ENCODE data around the gene RCVRN. TPM values are rescaled to one million over a fixed set of nuclear protein-coding genes. Genes with fewer than 3 reads are reported as not detected.

RCVRN gene
- polyA plus RNA-seq, 3 donors: 0.10 to 1.5 (median 0.56) TPM

DNA sequence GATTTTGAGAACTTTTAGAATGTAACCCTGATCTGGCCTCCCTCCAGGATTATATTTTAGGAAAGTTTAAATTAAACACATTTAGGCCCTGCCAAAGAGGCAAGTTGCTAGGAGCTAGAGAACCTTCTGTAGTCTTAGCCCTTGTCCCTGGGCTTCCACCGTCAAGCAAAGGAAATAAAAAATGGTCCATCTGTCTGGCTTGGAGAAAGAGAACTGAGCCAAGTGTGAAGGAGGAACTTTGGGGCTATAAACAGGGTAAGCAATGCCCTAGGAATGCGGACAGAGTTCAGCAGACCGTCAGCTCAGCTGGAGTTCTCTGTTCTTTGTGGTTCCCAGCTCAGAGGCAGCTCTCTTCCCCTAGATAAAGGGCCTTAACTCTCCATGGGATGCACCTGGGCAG is 29.6 kb downstream of the RCVRN start:
- no peak overlapping the region for H3K27ac ChIP-seq (ENCODE audit: low read depth, low read length)
- 20 to 40% (median 27%) methylated on average over 3 of the region's 3 CpGs for WGBS, 3 donors

DNA sequence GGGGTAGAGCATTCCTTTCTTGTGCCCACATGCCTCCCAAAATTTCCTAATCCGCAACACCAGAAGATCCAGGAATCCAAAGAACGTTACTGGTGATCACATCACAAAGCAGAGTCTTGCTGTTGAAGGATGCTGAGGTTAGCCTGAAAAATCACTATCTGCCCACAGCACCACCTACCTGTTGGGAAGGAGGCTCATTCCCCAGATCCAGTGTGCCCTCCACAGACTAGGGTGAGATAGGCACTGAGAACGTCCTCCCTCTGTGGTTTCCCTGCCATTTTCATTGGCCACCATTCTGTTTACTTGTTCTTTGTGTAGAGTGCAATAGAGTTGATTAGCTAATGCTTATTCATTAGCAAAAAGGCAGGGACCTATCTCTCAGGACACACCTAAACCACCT is 30.3 kb downstream of the RCVRN start:
- no peak overlapping the region for H3K27ac ChIP-seq (ENCODE audit: low read depth, low read length)
- 54 to 80% (median 78%) methylated on average over 3 of the region's 3 CpGs for WGBS, 3 donors

DNA sequence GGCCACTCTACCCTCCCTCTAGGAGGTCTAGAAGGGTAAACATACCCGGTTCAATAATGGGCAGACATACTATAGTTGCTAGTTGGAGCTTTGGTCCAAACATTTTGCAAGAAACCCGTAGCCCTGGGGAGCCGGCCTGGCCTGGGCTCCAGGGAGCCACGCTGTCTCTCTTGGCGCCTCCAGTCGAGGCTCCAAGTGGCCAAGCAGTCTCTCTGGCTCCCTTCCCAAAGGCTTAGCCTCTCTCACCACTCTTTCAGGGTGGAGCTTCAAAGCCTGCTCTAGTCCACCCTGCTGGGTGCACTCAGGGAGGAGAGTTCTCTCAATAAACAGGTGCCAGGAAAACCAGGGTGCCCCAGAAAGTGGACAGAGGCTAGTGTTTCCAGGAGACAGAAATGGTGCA is 32.2 kb downstream of the RCVRN start:
- no peak overlapping the region for H3K27ac ChIP-seq (ENCODE audit: low read depth, low read length)
- 70 to 72% (median 71%) methylated on average over 6 of the region's 6 CpGs for WGBS, 3 donors

DNA sequence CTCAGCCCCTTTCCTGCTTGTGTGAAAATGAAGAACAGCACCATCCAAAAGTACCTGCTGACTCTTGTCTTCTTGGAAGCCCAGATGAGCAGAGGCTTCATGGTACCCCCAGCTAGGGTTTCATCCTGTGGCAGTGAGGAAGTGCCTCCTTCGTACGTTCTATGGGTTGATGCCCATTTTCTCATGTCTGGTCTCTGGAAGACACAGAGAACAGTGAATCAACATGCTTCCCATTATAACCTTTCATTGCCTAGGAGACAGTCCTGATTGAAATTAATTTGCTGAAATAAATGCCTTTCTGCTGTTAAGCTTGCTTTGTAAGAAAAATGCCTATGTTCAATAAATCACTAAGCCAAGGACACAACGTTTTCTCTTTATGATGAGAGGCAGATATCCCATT is 36.5 kb downstream of the RCVRN start:
- 53 to 75% (median 71%) methylated on average over 3 of the region's 3 CpGs for WGBS, 3 donors

DNA sequence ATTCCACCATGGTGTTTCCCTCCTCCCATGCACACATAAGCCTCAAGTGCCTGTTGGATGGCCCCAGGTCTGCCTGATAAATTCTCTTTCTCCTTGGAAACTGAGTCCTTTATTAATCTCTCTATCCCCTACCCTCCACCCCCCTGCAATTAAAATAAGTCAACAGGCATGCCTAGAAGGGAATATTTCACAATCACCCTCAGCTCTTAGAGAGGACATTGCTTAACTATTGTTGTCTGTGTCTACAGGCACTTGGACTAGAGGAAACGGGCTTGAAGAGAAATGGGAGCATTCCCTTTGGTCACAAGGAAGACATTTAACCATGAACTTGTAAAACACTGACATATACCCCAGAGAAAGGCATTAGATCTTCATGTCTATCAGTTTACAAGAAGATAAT is 39.5 kb downstream of the RCVRN start:
- H3K27ac ChIP-seq (ENCODE audit: low read depth, low read length): no peak overlapping the region
- 28 to 45% (median 39%) methylated on average over 1 of the region's 1 CpG for WGBS, 3 donors

More for the DNA sequence above, 36.5 kb downstream of the RCVRN start:
- H3K27ac ChIP-seq (ENCODE audit: low read depth, low read length): no peak overlapping the region

DNA sequence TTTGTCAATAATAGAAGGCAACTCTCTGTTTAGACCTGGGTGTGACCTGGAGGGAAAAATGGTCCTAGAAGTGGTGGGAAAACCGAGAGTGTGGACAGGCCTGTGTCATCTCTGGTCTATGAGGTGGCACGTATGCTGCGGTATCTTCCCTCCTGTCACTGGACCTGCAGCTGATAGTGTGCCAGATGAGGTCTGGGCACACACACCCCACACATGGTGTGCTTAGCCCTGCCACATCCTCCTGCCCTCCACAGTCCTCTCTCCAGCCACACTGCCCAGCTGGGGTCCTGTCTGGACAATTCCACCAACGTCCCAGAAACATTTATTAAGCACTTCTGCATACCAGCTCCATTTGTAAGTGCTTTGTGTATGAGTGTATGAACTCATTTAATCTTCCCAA is 42.1 kb downstream of the RCVRN start:
- WGBS, 3 donors: 64 to 83% (median 78%) methylated on average over 4 of the region's 4 CpGs
- H3K27ac ChIP-seq (ENCODE audit: low read depth, low read length): no peak overlapping the region

DNA sequence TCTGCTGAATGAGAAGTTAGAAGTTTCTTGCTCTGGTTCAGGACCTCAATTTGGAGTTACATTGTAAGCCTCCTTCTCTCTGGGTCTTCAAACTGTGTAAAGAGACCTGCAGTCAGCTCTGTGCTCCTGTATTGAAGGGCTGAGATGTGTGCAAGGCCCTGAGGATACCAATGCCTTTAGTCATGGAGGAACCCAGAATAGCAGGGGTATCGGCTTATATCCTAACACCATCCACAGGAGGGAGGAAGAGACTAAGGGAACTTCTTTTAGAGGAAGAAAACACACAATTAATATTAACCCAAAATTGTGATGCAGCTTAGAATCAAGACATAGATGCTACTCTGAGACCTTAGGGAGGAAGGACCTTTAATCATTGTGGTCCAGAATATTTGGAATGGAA is 42.9 kb downstream of the RCVRN start:
- 68 to 87% (median 80%) methylated on average over 1 of the region's 1 CpG for WGBS, 3 donors
- no peak overlapping the region for H3K27ac ChIP-seq (ENCODE audit: low read depth, low read length)

DNA sequence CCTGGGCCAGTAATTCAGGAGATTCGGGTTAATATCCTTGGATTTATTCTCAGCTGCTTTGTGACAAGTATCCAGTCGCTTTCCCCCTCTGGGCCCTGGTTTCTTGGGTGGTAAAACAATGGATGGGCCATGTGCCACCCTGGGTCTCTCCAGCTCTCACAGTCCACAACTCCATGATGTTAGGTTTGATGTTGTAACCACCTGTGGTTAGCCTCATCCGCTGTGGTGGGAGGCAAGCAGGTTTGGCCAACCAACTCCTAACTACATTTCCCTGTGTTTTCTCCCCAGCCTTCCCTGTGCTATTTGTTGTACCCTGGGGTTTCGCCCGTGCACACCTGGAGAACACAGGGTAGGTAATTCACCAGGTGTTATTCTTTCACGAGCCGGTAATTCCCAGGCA is 44.2 kb downstream of the RCVRN start:
- 63 to 86% (median 85%) methylated on average over 7 of the region's 7 CpGs for WGBS, 3 donors
- H3K27ac ChIP-seq (ENCODE audit: low read depth, low read length): no peak overlapping the region

DNA sequence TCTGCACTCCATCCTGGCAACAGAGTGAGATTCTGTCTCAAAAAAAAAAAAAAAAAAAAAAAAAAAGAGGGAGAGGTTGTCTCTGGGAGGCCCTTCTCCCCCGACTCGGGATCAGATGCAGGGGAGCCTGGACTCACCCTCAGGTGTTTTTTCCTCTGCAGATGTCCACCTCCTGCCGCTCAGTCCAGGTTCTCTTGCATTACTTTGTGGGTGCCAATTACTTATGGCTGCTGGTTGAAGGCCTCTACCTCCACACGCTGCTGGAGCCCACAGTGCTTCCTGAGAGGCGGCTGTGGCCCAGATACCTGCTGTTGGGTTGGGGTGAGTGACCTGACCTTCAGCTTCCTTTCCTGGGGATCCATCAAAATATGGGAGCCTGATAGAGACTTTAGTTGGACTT is 45.3 kb downstream of the RCVRN start:
- no peak overlapping the region for H3K27ac ChIP-seq (ENCODE audit: low read depth, low read length)
- 75 to 91% (median 91%) methylated on average over 5 of the region's 5 CpGs for WGBS, 3 donors

DNA sequence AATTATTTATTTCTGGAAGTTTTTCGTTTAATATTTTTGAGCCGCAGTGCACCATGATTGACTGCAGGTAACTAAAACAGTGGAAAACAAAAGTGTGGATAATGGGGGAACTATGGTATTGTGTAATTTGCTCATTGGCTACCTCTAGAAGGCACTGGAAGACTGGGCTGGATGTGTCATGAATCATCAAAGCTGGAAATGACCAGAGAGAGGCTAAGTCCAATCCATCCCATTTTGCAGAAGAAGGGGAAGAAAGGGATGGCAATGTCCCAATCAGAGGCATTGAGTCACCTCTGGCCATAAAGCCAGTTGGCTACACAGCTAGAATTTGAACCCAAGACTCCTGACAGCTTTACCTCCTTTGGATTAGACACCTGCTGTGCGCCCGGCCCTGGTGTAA is 50.0 kb downstream of the RCVRN start:
- WGBS, 3 donors: 75 to 94% (median 93%) methylated on average over 4 of the region's 4 CpGs
- H3K27ac ChIP-seq (ENCODE audit: low read depth, low read length): no peak overlapping the region

DNA sequence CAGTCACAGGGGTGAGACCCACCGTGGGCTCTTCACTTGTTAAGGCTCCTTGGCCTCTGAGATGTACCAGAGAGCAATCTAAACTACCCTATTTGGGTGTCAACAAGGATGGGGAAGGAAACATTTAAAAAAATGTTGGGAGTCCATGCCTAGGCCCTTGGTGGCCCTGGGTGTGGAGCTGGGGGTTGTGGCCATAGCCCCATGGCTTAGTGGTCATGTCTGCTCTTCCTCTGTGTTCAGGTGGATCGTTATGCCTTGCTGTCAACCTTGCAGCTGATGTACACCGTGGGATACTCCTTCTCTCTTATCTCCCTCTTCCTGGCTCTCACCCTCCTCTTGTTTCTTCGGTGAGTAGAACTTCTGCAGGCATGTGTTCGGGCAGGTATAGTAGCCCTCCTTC is 50.8 kb downstream of the RCVRN start:
- 71 to 90% (median 85%) methylated on average over 5 of the region's 5 CpGs for WGBS, 3 donors
- no peak overlapping the region for H3K27ac ChIP-seq (ENCODE audit: low read depth, low read length)

DNA sequence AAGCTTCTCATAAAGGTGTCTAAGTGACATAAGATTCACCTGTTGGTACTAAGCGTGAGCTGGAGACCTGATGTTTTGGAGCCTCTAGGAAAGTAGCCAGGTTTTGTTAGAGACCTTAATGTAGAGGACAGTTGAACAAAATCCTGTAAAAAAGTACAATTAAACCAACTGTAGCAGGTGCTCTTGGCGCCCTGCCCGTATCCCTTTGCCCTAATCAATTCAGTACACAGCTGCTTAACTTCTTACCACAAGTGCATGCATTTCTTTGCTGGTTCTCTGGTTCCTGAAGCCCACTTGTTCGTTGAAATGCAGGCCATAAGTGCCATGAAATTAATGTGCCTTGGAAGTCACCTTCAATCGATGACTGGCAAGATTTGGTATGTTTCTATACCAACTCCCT is 54.9 kb downstream of the RCVRN start:
- H3K27ac ChIP-seq (ENCODE audit: low read depth, low read length): no peak overlapping the region
- 38 to 89% (median 89%) methylated on average over 5 of the region's 5 CpGs for WGBS, 3 donors

Other genes starting within 250 kb of the RCVRN start
- gene DHRS7C, start 113.7 kb downstream of the RCVRN start, polyA plus RNA-seq: 1 to 10 TPM in 1 of 3 donors, not detected in 2; 1.3 TPM
- gene GSG1L2, start 83.2 kb downstream of the RCVRN start, polyA plus RNA-seq: not detected
- 10 to 100 TPM in 1 of 3 donors, 1 to 10 TPM in 1, under 1 TPM in 1; 0.58 to 57.7 (median 4.4) TPM for gene GLP2R, start 79.3 kb downstream of the RCVRN start, polyA plus RNA-seq

Measured in adipose tissue (tissue), 3 donors.